HCT116 (cell line): ENCODE data around the gene CAT. TPM values are rescaled to one million over a fixed set of nuclear protein-coding genes. Genes with fewer than 3 reads are reported as not detected.
A peak's percentile ranks its signal among the peaks of the same experiment; 100 is the strongest.

ENCODE experiments used
- ATAC-seq: fragments of 200-7000 bp; cut with Tn5 transposase; 2 replicates; pipeline ENCODE4 v1.9.1; 2020; ENCODE audit warnings: mild to moderate bottlenecking, moderate library complexity
- BruUV-seq: library from RNA; stranded (reverse); fragments of 400-500 nt; replicated peaks from 2 replicates; lab custom pipeline; 2021; lab: Mats Ljungman, UMichigan
- CTCF ChIA-PET: fragments of 300-600 bp; sonication (Branson Sonifier 250); formaldehyde crosslinking; loops from one replicate; lab custom pipeline; 2021; ENCODE audit warnings: antibody characterized with exemption; lab: Charles Lee
- POLR2A ChIA-PET: fragments of 300-600, 350-600 bp; sonication (Branson Sonifier 250); formaldehyde crosslinking; loops from one replicate; lab custom pipeline; 2021; ENCODE audit warnings: antibody characterized with exemption; lab: Charles Lee
- RAD21 ChIA-PET, 2 experiments: fragments of 300-600 bp; sonication (Branson Sonifier 250); formaldehyde crosslinking; loops; one replicate each; lab custom pipeline; 2023; ENCODE audit warnings: low total read pairs in 2 of 2; ENCODE audit not compliant: uncharacterized antibody in 2 of 2, unreplicated experiment in 2 of 2, low non-redundant PET in 1 of 2; lab: Charles Lee
- DNase-seq: peaks from one replicate; pipeline ENCODE4 v3.0.0-alpha.2; 2010; ENCODE audit warnings: low read depth, low spot score
- H2AFZ ChIP-seq: fragments of 200-600 bp; shearing (Covaris generic), sonication (generic); 2 replicates; pipeline ENCODE4 v1.6.1; 2017; ENCODE audit warnings: low read depth, mixed run types, mixed read lengths, antibody characterized with exemption, low read length; ENCODE audit not compliant: poor library complexity, severe bottlenecking
- H3K27ac ChIP-seq: 2 replicates; pipeline ENCODE4 v1.5.1; 2012; ENCODE audit warnings: low read depth, low read length
- H3K27me3 ChIP-seq: fragments of 200-600 bp; sonication (generic); 2 replicates; pipeline ENCODE4 v1.6.1; 2016; ENCODE audit warnings: mixed run types, low read length, mixed read lengths; ENCODE audit not compliant: insufficient read depth
- H3K36me3 ChIP-seq, 2 experiments: fragments of 200-500 bp in 1 of 2; fragments of 200-600 bp in 1 of 2; sonication (Bioruptor generic) in 1 of 2; sonication (generic) in 1 of 2; 2 replicates each; pipeline versions ENCODE4 v1.5.1 to v1.6.1; 2014 to 2016; ENCODE audit warnings: low read length in 2 of 2, inconsistent platforms in 1 of 2, mixed read lengths in 1 of 2, mixed run types in 1 of 2; ENCODE audit not compliant: insufficient read depth in 2 of 2, control insufficient read depth in 1 of 2
- H3K4me1 ChIP-seq, 2 experiments: fragments of 200-600 bp in 1 of 2; sonication (generic) in 1 of 2; 2 replicates each; pipeline versions ENCODE4 v1.5.1 to v1.6.1; 2012 to 2017; ENCODE audit warnings: low read length in 2 of 2, inconsistent platforms in 1 of 2, mild to moderate bottlenecking in 1 of 2, mixed read lengths in 1 of 2, mixed run types in 1 of 2, moderate library complexity in 1 of 2; ENCODE audit not compliant: insufficient read depth in 2 of 2, control insufficient read depth in 1 of 2
- H3K4me2 ChIP-seq: fragments of 200-600 bp; sonication (generic); 2 replicates; pipeline ENCODE4 v1.6.1; 2017; ENCODE audit warnings: mixed run types, low read length, mixed read lengths
- H3K4me3 ChIP-seq, 2 experiments: fragments of 200-600 bp in 1 of 2; sonication (generic) in 1 of 2; replicated peaks in 1 of 2; 2 replicates each; pipeline ENCODE4 v1.5.1; 2011 to 2016; ENCODE audit warnings: low read length in 2 of 2, control low read depth in 1 of 2, low read depth in 1 of 2, mild to moderate bottlenecking in 1 of 2, mixed read lengths in 1 of 2, mixed run types in 1 of 2
- H3K79me2 ChIP-seq: fragments of 200-600 bp; sonication (generic); 2 replicates; pipeline ENCODE4 v1.6.1; 2017; ENCODE audit warnings: mild to moderate bottlenecking, mixed run types, low read length, moderate library complexity, mixed read lengths; ENCODE audit not compliant: insufficient read depth
- H3K9ac ChIP-seq: fragments of 200-600 bp; sonication (generic); 2 replicates; pipeline ENCODE4 v1.6.1; 2016; ENCODE audit warnings: low read length, mixed read lengths
- H3K9me2 ChIP-seq: fragments of 200-600 bp; sonication (generic), shearing (Covaris generic); 2 replicates; pipeline ENCODE4 v1.6.1; 2017; ENCODE audit warnings: mixed run types, mild to moderate bottlenecking, moderate library complexity; ENCODE audit not compliant: insufficient read depth
- H3K9me3 ChIP-seq, 2 experiments: fragments of 200-500 bp in 1 of 2; fragments of 200-600 bp in 1 of 2; sonication (Bioruptor generic) in 1 of 2; sonication (generic) in 1 of 2; 2 replicates each; pipeline ENCODE4 v1.6.1; 2014 to 2017; ENCODE audit warnings: low read length in 2 of 2, mixed read lengths in 2 of 2, inconsistent platforms in 1 of 2, low read depth in 1 of 2, mild to moderate bottlenecking in 1 of 2, mixed run types in 1 of 2, moderate library complexity in 1 of 2; ENCODE audit not compliant: control insufficient read depth in 1 of 2, insufficient read depth in 1 of 2
- H4K20me1 ChIP-seq: fragments of 200-600 bp; sonication (generic), shearing (Covaris generic); 2 replicates; pipeline ENCODE4 v1.6.1; 2017; ENCODE audit warnings: mixed run types, mild to moderate bottlenecking, moderate library complexity; ENCODE audit not compliant: insufficient read depth
- CBX3 ChIP-seq: IDR thresholded peaks from 2 replicates; pipeline ENCODE4 v1.6.1; 2012; ENCODE audit warnings: low read depth
- CEBPB ChIP-seq: IDR thresholded peaks from 2 replicates; pipeline ENCODE4 v1.6.1; 2012; ENCODE audit warnings: low read depth
- EZH2 ChIP-seq: fragments of 200-600 bp; sonication (generic); IDR thresholded peaks from 2 replicates; pipeline ENCODE4 v1.6.1; 2017; ENCODE audit warnings: antibody characterized with exemption, mixed run types
- EZH2phosphoT487 ChIP-seq: fragments of 200-600 bp; IDR thresholded peaks from 2 replicates; pipeline ENCODE4 v1.6.1; 2018; ENCODE audit warnings: antibody characterized with exemption, borderline replicate concordance
- JUND ChIP-seq: IDR thresholded peaks from 2 replicates; pipeline ENCODE4 v1.6.1; 2012
- POLR2AphosphoS5 ChIP-seq: IDR thresholded peaks from 2 replicates; pipeline ENCODE4 v1.6.1; 2011; ENCODE audit warnings: mild to moderate bottlenecking, low read depth, low read length, moderate library complexity
- SIN3A ChIP-seq: IDR thresholded peaks from 2 replicates; pipeline ENCODE4 v1.6.1; 2012; ENCODE audit warnings: low read depth
- SRF ChIP-seq: IDR thresholded peaks from 2 replicates; pipeline ENCODE4 v1.6.1; 2012; ENCODE audit warnings: low read depth
- ZFX ChIP-seq: fragments of 450-650 bp; IDR thresholded peaks from 2 replicates; pipeline ENCODE4 v1.6.1; 2017
- ZNF274 ChIP-seq: fragments of 200-500 bp; sonication (Bioruptor generic); IDR thresholded peaks from 2 replicates; pipeline ENCODE4 v1.6.1; 2014; ENCODE audit warnings: mild to moderate bottlenecking, low read depth, low read length, inconsistent platforms
- intact Hi-C: fragments of 100-400 bp; cut with micrococcal nuclease; formaldehyde crosslinking; loops from 2 replicates; pipeline ENCODE4 v1.10.0; 2022
- total RNA-seq: library from RNA; stranded (reverse); gene quantifications from one replicate; pipeline ENCODE4 v1.2.1, GENCODE V29; 2021; ENCODE audit not compliant: unreplicated experiment
- TF ChIP-seq, protein P1 (sequence below): IDR thresholded peaks from 2 replicates; pipeline ENCODE4 v1.6.1; 2011; ENCODE audit warnings: mild to moderate bottlenecking, low read length, moderate library complexity; ENCODE audit not compliant: insufficient replicate concordance; ENCODE audit errors: extremely low read depth

The CAT gene
- total RNA-seq, 1 experiment from 2014 or later = 50.9 TPM

DNA sequence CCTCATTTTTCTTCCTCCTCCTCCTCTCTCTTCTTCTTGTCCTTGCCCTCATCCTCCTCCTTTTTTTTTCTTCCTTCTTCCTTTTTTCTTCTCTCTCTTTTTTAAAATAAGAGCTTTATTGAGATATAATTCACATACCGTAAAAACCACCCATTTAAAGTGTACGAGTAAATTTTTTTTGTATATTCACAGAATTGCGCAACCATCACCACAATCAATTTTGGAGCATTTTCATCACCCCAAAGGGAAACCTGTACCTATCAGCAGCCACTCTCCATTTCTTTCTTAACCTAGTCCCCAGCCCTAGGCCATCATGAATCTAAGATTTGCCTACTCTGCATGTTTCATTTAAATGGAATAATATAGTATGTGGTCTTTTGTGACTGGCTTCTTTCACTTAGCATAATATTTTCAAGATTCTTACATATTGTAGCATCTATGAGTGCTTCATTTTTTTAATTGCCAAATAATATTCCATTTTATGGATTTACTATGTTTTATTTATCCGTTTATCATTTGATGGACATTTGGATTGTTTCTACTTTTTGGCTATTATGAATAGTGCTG lies 35.0 kb downstream of the CAT start:
- H3K4me2 ChIP-seq = no peak overlapping the region
- ChIA-PET RAD21 (interaction anchor here in 1 of 2 experiments (0.6 kb wide), 1 partner anchor 25 kb away, joined by 3 read pairs; no protein-coding TSS in a partner anchor), POLR2A (no interaction called here), CTCF (interaction anchor here (1.8 kb wide), 1 partner anchor 19 kb away, joined by 3 read pairs; no protein-coding TSS in a partner anchor)
- DNase-seq (no peak), ATAC-seq (no peak)
- peaks cover 6 to 20% of the 10 kb centered on the region in 2 experiments; a peak in 3 of 4 replicates for H3K36me3 ChIP-seq
- no peaks in the 10 kb centered on the region for H3K27me3 ChIP-seq
- no peak overlapping the region for H3K4me3 ChIP-seq
- intact Hi-C loops = no loop called here
- H2AFZ ChIP-seq = no peak overlapping the region
- H3K9me2 ChIP-seq = no peaks in the 10 kb centered on the region
- TF ChIP-seq, protein P1, sequence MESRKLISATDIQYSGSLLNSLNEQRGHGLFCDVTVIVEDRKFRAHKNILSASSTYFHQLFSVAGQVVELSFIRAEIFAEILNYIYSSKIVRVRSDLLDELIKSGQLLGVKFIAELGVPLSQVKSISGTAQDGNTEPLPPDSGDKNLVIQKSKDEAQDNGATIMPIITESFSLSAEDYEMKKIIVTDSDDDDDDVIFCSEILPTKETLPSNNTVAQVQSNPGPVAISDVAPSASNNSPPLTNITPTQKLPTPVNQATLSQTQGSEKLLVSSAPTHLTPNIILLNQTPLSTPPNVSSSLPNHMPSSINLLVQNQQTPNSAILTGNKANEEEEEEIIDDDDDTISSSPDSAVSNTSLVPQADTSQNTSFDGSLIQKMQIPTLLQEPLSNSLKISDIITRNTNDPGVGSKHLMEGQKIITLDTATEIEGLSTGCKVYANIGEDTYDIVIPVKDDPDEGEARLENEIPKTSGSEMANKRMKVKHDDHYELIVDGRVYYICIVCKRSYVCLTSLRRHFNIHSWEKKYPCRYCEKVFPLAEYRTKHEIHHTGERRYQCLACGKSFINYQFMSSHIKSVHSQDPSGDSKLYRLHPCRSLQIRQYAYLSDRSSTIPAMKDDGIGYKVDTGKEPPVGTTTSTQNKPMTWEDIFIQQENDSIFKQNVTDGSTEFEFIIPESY = no peak
- TF ChIP-seq ZNF274 (no peak), CEBPB (peak; percentile 68; the same call in 1 of the 2 replicates), JUND (no peak), CBX3 (no peak)
- peaks cover 8 to 28% of the 10 kb centered on the region in 2 experiments; a peak in 3 of 4 replicates for H3K4me1 ChIP-seq
- BruUV-seq = no TSS peak
- H3K9me3 ChIP-seq = no peaks in the 10 kb centered on the region
- H4K20me1 ChIP-seq = no peaks in the 10 kb centered on the region
- no peaks in the 10 kb centered on the region for H3K79me2 ChIP-seq
- no peak overlapping the region for H3K27ac ChIP-seq
- H3K9ac ChIP-seq = no peak overlapping the region

DNA sequence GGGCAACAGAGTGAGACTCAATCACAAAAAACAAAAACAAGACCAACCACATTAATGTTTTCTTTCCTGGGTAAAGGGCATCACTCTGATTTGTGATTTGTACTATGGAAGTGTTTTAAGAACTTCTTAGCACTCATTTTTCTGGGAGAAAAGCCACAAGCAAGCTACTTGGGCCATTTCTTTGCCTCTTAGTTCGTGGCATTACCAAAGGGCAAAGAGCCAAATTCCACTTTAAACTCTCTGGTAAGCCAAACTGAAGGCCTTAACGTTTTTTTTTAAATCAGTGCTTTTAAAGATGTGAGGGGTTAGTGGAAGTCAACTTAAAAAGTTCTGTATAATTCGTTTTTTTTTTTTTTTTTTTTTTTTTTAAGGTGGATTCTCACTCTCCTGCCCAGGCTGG lies 36.9 kb downstream of the CAT start:
- Histone ChIP-seq H3K9me3 (no peaks in the 10 kb centered on the region), H3K36me3 (peaks cover 0 to 10% of the 10 kb centered on the region in 2 experiments; a peak in 3 of 4 replicates), H3K4me1 (peaks cover 15 to 38% of the 10 kb centered on the region in 2 experiments; a peak in 3 of 4 replicates), H2AFZ (no peak overlapping the region), H3K9me2 (no peaks in the 10 kb centered on the region)
- RAD21 ChIA-PET = no interaction called here
- no peak for DNase-seq
- no peak for TF ChIP-seq POLR2AphosphoS5
- no peak for TF ChIP-seq EZH2phosphoT487
- no peak for TF ChIP-seq ZFX
- TF ChIP-seq EZH2 = no peak
- no peak for TF ChIP-seq SIN3A
- TF ChIP-seq SRF = no peak
- TF ChIP-seq, all 23 proteins: peak for 0
- Histone ChIP-seq H3K9ac (no peak overlapping the region), H3K27me3 (no peaks in the 10 kb centered on the region), H4K20me1 (no peaks in the 10 kb centered on the region), H3K4me3 (no peak overlapping the region), H3K27ac (no peak overlapping the region), H3K4me2 (no peak overlapping the region), H3K79me2 (no peaks in the 10 kb centered on the region)
- ChIA-PET POLR2A (no interaction called here), CTCF (no interaction called here)
- ATAC-seq = no peak
- intact Hi-C loops = no loop called here
- no TSS peak for BruUV-seq
